Measurements from ENCODE around the gene TMEM184B.

The TMEM184B gene

DNA sequence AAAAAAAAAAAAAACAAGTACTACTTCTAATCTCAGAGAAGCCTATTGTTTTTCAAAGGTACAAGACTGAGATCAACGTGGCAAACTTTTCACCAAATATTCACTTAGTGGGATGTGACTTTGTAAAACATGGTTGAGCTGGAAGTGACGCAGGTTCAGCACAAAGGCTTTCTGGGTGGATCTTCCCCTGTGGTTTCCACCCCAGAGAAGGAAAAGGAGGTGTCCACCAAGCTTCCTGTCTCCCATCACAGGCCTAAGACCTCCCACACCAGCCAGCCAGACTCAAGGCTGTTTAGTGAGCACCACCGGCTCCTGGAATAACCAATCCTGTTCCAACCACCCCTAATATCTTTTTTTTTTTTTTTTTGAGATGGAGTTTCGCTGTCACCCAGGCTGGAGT is 5.7 kb downstream of the TMEM184B start:
- Histone ChIP-seq H3K9me3 (ENCODE audit: control insufficient read depth, low read length) (no peaks in the 10 kb centered on the region), H3K27me3 (ENCODE audit: control insufficient read depth, insufficient read depth, low read length) (no peaks in the 10 kb centered on the region), H3K4me3 (ENCODE audit: low read length) (no peak overlapping the region), H3K36me3 (ENCODE audit: control insufficient read depth, insufficient read depth, low read length) (no peaks in the 10 kb centered on the region), H3K4me1 (ENCODE audit: control insufficient read depth, insufficient read depth, low read length) (peaks cover 43% of the 10 kb centered on the region), H3K9ac (ENCODE audit: low read length) (no peak overlapping the region)

DNA sequence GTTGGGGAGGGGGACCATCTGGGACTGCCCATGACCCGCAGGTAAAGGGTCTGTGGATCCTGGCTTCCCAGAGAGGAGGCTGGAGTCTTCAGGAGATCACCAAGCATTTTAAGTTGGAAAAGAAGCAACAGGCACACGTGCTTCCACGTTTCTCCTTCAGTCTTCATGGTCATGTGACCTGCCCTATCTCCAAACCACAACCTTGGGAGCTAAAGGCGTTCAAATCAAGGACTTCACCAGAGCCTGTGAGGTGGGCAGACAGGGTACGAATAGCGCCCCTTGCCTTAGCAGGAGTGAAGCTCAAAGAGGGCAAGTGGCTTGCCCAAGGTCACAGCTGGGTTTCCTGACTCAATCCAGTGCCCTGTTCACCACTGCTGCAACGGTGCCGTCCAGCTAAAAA is 6.7 kb downstream of the TMEM184B start:
- H3K27me3 ChIP-seq (ENCODE audit: control insufficient read depth, insufficient read depth, low read length), result no peaks in the 10 kb centered on the region
- H3K9me3 ChIP-seq (ENCODE audit: control insufficient read depth, low read length), result no peaks in the 10 kb centered on the region
- H3K9ac ChIP-seq (ENCODE audit: low read length), result no peak overlapping the region
- peaks cover 41% of the 10 kb centered on the region for H3K4me1 ChIP-seq (ENCODE audit: control insufficient read depth, insufficient read depth, low read length)
- no peak overlapping the region for H3K4me3 ChIP-seq (ENCODE audit: low read length)
- H3K36me3 ChIP-seq (ENCODE audit: control insufficient read depth, insufficient read depth, low read length), result no peaks in the 10 kb centered on the region

DNA sequence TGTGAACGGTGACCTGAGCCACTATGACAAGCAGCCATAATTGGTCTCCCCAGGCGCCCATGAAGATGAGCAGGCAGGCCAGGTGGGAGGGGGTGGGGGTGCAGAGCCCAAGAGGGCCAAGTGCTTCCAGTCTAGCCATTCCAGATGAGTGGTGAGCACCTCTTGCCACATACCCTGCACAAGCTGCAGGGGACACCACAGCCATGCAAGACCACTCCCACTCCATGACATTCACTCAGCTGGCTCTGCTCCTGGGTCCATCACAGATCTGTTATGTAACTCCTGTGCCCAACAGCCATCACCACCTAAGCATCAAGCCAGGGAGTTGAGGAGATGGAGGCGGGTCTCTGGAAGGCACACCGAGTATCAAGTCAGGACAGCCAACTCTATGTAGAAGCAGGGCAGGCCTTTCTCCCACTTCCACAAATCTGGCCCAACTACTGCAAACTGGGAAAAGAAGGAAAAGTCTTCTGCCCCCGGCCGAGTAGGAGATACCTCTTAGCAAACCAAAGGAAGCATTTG is 8.4 kb downstream of the TMEM184B start:
- Histone ChIP-seq H3K4me1 (ENCODE audit: control insufficient read depth, insufficient read depth, low read length) (peaks cover 31% of the 10 kb centered on the region), H3K4me3 (ENCODE audit: low read length) (no peak overlapping the region), H3K9ac (ENCODE audit: low read length) (no peak overlapping the region), H3K27me3 (ENCODE audit: control insufficient read depth, insufficient read depth, low read length) (no peaks in the 10 kb centered on the region), H3K36me3 (ENCODE audit: control insufficient read depth, insufficient read depth, low read length) (no peaks in the 10 kb centered on the region), H3K9me3 (ENCODE audit: control insufficient read depth, low read length) (no peaks in the 10 kb centered on the region)

DNA sequence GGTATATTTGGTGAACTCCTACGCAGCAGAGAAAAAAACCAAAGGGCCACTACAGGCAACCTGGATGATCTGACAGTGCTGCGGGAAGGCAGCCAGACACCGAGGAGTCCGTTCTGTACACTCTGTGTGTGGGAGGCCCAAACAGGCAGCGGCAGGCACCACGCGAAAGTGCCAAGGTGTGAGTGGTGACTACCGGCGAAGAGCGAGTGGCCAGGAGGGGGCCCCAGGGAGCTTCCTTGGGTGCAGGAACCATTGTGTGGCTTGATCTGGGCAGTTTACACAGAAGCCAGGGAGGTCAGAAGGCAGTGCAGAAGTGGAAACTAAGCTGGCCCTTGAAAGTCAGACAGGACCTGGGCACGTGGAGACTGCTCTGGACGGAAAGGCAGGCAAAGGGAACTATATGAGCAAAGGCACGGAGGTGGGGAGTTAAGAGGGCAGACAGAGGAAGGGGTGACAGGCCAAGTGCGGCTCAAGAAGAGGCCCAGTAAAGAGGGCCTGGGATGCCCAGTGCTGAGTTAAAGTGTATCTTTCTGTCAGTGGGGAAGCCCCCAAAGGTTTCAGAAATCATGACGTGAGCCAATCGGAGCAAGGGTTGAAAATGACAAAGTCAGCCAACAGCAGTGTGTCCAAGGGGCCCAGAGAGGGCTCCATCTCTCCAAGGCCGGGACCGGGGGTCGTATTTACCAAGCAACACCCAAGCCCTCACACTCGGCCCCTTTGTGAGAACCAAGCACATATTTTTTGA is 10.6 kb downstream of the TMEM184B start:
- H3K36me3 ChIP-seq (ENCODE audit: control insufficient read depth, insufficient read depth, low read length), result no peaks in the 10 kb centered on the region
- no peak overlapping the region for H3K9ac ChIP-seq (ENCODE audit: low read length)
- H3K27me3 ChIP-seq (ENCODE audit: control insufficient read depth, insufficient read depth, low read length), result no peaks in the 10 kb centered on the region
- no peaks in the 10 kb centered on the region for H3K9me3 ChIP-seq (ENCODE audit: control insufficient read depth, low read length)
- peaks cover 52% of the 10 kb centered on the region for H3K4me1 ChIP-seq (ENCODE audit: control insufficient read depth, insufficient read depth, low read length)
- no peak overlapping the region for H3K4me3 ChIP-seq (ENCODE audit: low read length)

DNA sequence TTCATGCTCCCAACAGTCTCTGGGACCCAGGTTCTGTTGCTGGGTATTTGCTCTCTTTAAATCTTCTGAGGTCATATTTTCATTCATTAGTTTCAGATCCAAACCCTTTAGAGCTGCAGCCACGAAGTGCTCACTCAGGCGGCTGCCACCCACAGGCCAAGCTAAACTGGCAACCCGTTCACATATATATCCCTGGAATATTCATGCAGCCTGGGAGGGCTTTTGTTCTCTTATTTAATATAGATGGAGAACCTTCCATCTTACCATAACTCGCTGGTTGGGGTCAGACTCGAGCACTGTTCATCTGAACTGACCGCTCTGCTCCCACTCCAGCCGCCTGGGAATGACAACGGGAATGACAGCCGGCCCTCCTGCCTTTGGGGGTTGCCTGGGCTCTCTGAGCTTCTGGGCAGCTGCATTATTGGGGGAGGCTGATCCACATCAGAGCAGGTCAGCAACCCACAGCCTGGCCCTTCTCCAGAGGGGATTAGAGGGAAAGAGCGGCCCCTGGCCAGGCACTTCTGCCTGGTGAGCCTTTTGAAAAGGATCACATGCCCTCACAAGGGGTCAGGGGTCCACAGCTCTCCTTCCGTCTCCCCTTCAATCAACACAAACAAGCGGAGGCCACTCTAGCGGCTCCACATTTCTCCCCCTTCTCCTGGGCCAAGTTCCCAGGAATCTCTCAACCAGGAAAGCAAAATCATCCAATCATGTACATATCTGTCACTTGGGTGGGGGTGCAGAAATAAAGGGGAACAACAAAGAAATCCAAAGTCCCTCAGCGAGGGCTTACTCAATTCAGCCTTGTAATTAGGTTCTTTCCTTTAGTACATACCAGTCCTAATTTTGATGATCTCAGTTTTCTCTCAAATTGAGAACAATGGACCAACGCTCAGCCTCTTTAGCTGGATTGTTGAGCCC is 11.8 kb downstream of the TMEM184B start:
- Histone ChIP-seq H3K4me1 (ENCODE audit: control insufficient read depth, insufficient read depth, low read length) (peaks cover 41% of the 10 kb centered on the region), H3K27me3 (ENCODE audit: control insufficient read depth, insufficient read depth, low read length) (no peaks in the 10 kb centered on the region), H3K9me3 (ENCODE audit: control insufficient read depth, low read length) (no peaks in the 10 kb centered on the region), H3K9ac (ENCODE audit: low read length) (peak overlapping the region; percentile 29), H3K4me3 (ENCODE audit: low read length) (no peak overlapping the region), H3K36me3 (ENCODE audit: control insufficient read depth, insufficient read depth, low read length) (no peaks in the 10 kb centered on the region)

DNA sequence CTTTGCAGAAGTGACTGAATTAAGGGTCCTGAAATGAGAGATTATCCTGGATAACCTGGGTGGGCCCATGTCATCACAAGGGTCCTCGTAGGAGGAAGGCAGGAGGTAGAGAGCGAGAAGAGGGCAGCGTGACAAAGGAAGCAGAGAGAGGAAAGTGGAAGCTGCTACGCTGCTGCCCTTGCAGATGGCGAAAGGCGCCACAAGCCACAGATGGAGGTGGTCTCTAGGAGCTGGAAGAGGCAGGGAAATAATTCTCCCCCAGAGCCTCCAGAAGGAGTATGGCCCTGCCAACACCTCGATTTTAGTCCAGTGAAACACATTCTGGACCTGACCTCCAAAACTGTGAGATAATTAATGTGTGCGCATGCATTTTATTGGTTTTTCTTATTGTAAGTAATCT is 13.4 kb downstream of the TMEM184B start:
- H3K36me3 ChIP-seq (ENCODE audit: control insufficient read depth, insufficient read depth, low read length), result no peaks in the 10 kb centered on the region
- no peaks in the 10 kb centered on the region for H3K27me3 ChIP-seq (ENCODE audit: control insufficient read depth, insufficient read depth, low read length)
- H3K4me1 ChIP-seq (ENCODE audit: control insufficient read depth, insufficient read depth, low read length), result peaks cover 36% of the 10 kb centered on the region
- no peak overlapping the region for H3K4me3 ChIP-seq (ENCODE audit: low read length)
- no peaks in the 10 kb centered on the region for H3K9me3 ChIP-seq (ENCODE audit: control insufficient read depth, low read length)
- H3K9ac ChIP-seq (ENCODE audit: low read length), result peak overlapping the region; percentile 11

DNA sequence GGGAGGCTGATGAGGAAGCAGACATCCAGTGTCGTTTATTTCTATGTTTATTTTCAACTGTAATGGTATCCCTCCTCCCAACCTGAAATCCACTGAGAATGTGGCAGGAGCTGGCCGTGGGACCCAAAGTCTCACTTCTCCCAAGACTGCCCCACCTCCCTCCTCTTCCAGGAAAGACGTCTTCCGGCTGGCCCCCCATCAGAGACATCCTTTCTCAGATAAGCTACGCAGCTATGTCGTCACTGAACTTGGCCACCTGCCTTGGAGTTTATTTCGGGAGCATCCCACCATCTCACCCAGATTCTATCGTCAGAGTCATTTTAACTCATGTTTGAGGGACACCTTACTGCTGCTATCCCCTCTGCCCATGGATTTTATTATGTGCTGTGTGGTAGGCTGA is 13.9 kb downstream of the TMEM184B start:
- Histone ChIP-seq H3K9ac (ENCODE audit: low read length) (peak overlapping the region; percentile 11), H3K9me3 (ENCODE audit: control insufficient read depth, low read length) (no peaks in the 10 kb centered on the region), H3K36me3 (ENCODE audit: control insufficient read depth, insufficient read depth, low read length) (no peaks in the 10 kb centered on the region), H3K27me3 (ENCODE audit: control insufficient read depth, insufficient read depth, low read length) (no peaks in the 10 kb centered on the region), H3K4me1 (ENCODE audit: control insufficient read depth, insufficient read depth, low read length) (peaks cover 36% of the 10 kb centered on the region), H3K4me3 (ENCODE audit: low read length) (no peak overlapping the region)

DNA sequence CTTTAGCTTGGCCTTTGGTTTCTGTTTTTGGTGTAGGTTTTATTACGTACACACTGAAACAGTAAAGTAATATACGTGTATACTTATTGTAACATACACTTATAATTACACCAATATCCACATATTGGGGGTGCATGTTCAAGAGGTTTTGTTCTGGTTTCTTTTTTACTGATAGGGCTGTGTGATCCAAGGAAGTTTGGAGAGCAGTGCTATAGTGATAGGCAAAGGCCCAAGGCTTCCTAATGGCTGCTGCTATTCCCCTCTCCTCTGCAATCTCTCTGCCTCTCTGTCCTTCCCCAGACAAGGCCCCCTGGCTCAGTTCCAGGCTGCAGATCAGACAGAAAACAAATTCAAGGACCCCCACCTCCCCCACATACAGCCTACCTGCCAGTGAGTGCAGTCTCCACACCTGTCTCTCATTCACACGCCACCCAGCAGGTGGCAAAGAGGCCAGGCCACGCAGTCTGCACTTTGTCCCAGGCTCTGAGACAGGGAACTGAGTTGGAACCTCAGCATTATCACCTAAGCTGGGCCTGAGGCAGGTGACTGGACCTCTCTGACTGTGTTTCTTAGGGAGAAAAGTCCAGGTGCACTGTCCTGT is 15.1 kb downstream of the TMEM184B start:
- Histone ChIP-seq H3K4me3 (ENCODE audit: low read length) (no peak overlapping the region), H3K4me1 (ENCODE audit: control insufficient read depth, insufficient read depth, low read length) (peaks cover 36% of the 10 kb centered on the region), H3K36me3 (ENCODE audit: control insufficient read depth, insufficient read depth, low read length) (no peaks in the 10 kb centered on the region)

DNA sequence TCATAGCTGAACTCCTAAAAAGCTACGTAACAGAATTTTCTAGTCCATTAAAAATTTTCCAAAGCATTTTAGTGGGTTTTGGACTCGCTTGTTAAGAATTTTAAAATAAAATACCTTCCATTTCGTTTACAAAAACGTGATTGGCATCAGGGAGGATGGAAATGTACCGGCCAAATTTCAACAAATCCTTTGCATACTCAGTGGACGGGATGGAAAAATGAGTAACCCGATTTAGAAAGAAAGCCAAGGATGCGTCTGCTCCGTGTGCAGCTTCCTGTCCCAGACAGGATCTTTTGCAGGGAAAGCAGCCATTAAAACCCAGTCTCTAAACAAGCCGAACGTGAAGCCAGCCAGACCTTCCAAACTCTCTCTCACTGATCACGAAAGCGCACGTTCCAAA is 15.6 kb downstream of the TMEM184B start:
- H3K27me3 ChIP-seq (ENCODE audit: control insufficient read depth, insufficient read depth, low read length), result no peaks in the 10 kb centered on the region
- no peaks in the 10 kb centered on the region for H3K9me3 ChIP-seq (ENCODE audit: control insufficient read depth, low read length)
- H3K4me1 ChIP-seq (ENCODE audit: control insufficient read depth, insufficient read depth, low read length), result peaks cover 32% of the 10 kb centered on the region
- H3K9ac ChIP-seq (ENCODE audit: low read length), result peak overlapping the region; percentile 49
- no peaks in the 10 kb centered on the region for H3K36me3 ChIP-seq (ENCODE audit: control insufficient read depth, insufficient read depth, low read length)
- no peak overlapping the region for H3K4me3 ChIP-seq (ENCODE audit: low read length)

More for the DNA sequence above, 15.1 kb downstream of the TMEM184B start:
- Histone ChIP-seq H3K27me3 (ENCODE audit: control insufficient read depth, insufficient read depth, low read length) (no peaks in the 10 kb centered on the region), H3K9me3 (ENCODE audit: control insufficient read depth, low read length) (no peaks in the 10 kb centered on the region), H3K9ac (ENCODE audit: low read length) (peak overlapping the region; percentile 49)

DNA sequence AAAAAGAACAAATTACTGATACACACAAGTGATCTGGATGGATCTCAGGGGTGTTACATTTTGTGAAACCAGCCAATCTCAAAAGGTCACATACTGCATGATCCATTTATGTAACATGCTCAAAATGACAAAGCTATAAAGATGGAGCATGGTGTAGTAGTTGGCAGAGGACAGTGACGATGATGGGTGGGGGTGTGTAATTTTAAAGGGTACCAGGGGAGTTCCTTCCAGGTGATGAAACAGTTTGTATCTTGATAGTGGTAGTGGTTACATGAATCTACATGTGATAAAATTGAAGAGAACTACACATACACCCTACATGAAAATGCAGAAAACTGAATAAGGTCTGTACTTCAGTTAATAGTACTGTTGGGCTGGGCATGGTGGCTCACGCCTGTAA is 17.1 kb downstream of the TMEM184B start:
- Histone ChIP-seq H3K27me3 (ENCODE audit: control insufficient read depth, insufficient read depth, low read length) (no peaks in the 10 kb centered on the region), H3K9ac (ENCODE audit: low read length) (no peak overlapping the region), H3K9me3 (ENCODE audit: control insufficient read depth, low read length) (no peaks in the 10 kb centered on the region), H3K36me3 (ENCODE audit: control insufficient read depth, insufficient read depth, low read length) (no peaks in the 10 kb centered on the region), H3K4me3 (ENCODE audit: low read length) (no peak overlapping the region), H3K4me1 (ENCODE audit: control insufficient read depth, insufficient read depth, low read length) (peaks cover 24% of the 10 kb centered on the region)

DNA sequence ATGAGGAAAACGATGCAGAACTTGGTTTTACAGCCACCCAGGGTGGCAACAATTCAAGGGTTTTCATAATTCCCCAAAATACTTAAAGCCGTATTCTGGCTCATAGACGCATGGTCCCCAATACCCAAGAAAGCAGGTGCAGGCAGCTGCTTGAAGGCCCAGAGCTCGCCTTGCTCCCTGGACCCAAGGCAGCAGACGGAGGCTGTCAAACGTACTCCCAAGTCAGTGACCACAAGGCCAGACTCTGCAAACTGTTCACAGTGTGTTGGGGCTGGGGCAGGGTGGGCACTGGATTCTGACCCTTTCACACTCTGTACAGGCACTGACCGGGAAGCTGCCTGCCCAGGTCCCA is 21.5 kb downstream of the TMEM184B start:
- H3K9ac ChIP-seq (ENCODE audit: low read length), result no peak overlapping the region
- no peak overlapping the region for H3K4me3 ChIP-seq (ENCODE audit: low read length)
- H3K36me3 ChIP-seq (ENCODE audit: control insufficient read depth, insufficient read depth, low read length), result peaks cover 4% of the 10 kb centered on the region
- H3K27me3 ChIP-seq (ENCODE audit: control insufficient read depth, insufficient read depth, low read length), result no peaks in the 10 kb centered on the region
- H3K4me1 ChIP-seq (ENCODE audit: control insufficient read depth, insufficient read depth, low read length), result no peaks in the 10 kb centered on the region
- no peaks in the 10 kb centered on the region for H3K9me3 ChIP-seq (ENCODE audit: control insufficient read depth, low read length)
